Sigmoid colon (tissue), 7 donors: ENCODE results near the gene CFAP54. TPM values are rescaled to one million over a fixed set of nuclear protein-coding genes. Genes with fewer than 3 reads are reported as not detected.

Experiments
- DNase-seq: peaks from one replicate; pipeline ENCODE4 v3.0.0-alpha.2; 2019
- H3K27ac ChIP-seq, 4 donors: fragments of 200-600 bp; sonication (generic); one replicate each; pipeline ENCODE4 v1.5.1; 2016 to 2019; ENCODE audit warnings: mild to moderate bottlenecking in 1 of 4
- H3K27me3 ChIP-seq, 3 donors: fragments of 200-600 bp; sonication (generic); one replicate each; pipeline ENCODE4 v1.5.1; 2019; ENCODE audit warnings: mild to moderate bottlenecking in 1 of 3
- H3K36me3 ChIP-seq, 4 donors: fragments of 200-600 bp; sonication (generic); one replicate each; pipeline ENCODE4 v1.5.1; 2016 to 2019
- H3K4me1 ChIP-seq, 4 donors: fragments of 200-600 bp; sonication (generic); one replicate each; pipeline ENCODE4 v1.5.1; 2017 to 2019
- H3K4me3 ChIP-seq, 4 donors: fragments of 200-600 bp; sonication (generic); one replicate each; pipeline ENCODE4 v1.5.1; 2017 to 2019; ENCODE audit warnings: mild to moderate bottlenecking in 2 of 4, moderate library complexity in 1 of 4
- H3K9me3 ChIP-seq, 4 donors: fragments of 200-600 bp in 3 of 4; sonication (generic) in 3 of 4; one replicate each; pipeline versions ENCODE4 v1.5.1 to v1.6.1; 2013 to 2019
- CTCF ChIP-seq, 4 experiments: fragments of 450-650 bp in 3 of 4; fragments of 200-600 bp in 1 of 4; IDR thresholded peaks; one replicate each; pipeline ENCODE4 v1.5.1; 2016 to 2019; ENCODE audit warnings: antibody characterized with exemption in 4 of 4, mild to moderate bottlenecking in 3 of 4, moderate library complexity in 2 of 4
- EP300 ChIP-seq, 4 donors: sonication (generic); formaldehyde crosslinking; IDR thresholded peaks; one replicate each; pipeline ENCODE4 v1.6.1; 2017; ENCODE audit warnings: antibody characterized with exemption in 4 of 4
- POLR2A ChIP-seq, 2 donors: fragments of 450-650 bp; IDR thresholded peaks; one replicate each; pipeline ENCODE4 v1.6.1; 2016; ENCODE audit warnings: antibody characterized with exemption in 2 of 2, mild to moderate bottlenecking in 2 of 2, moderate library complexity in 2 of 2
- POLR2AphosphoS5 ChIP-seq, 4 donors: sonication (generic); formaldehyde crosslinking; IDR thresholded peaks; one replicate each; pipeline ENCODE4 v1.6.1; 2017; ENCODE audit warnings: antibody characterized with exemption in 4 of 4
- WGBS, 2 donors: extraction: QIAGEN DNeasy Blood & Tissue Kit; methylation state at CpG; one replicate each; pipeline ENCODE4 v1.1.7; 2013; 5-methylcytosine and 5-hydroxymethylcytosine counted together
- intact Hi-C: fragments of 100-400 bp; cut with DNase I; formaldehyde crosslinking; loops from one replicate; pipeline ENCODE4 v1.15.1; 2023
- polyA plus RNA-seq, 3 donors: library from polyadenylated mRNA; stranded (reverse); fragments of 200-250 nt; gene quantifications; one replicate each; pipeline ENCODE4 v1.2.3, GENCODE V29; 2013
- total RNA-seq, 4 donors: library from RNA; depleted of rRNA; stranded (reverse); fragments of >200 nt; gene quantifications; one replicate each; pipeline ENCODE4 v1.1.0, GENCODE V29; 2016
- donor health status: healthy with polysubstance abuse.
- donor health status: Bipolar disorder and iron deficiency.
- donor health status: healthy.

CFAP54 gene
- total and polyA plus RNA-seq, 7 donors, result 0.07 to 10.5 (median 3.1) TPM; not detected in 2

- DNase-seq, result no peak
- peaks cover 0 to 3% (median 0%) of the 10 kb centered on the region in 4 donors for H3K9me3 ChIP-seq
- no peak overlapping the region for H3K4me3 ChIP-seq
- intact Hi-C loops, result no loop called here
- no peak overlapping the region for H3K27ac ChIP-seq
- H3K36me3 ChIP-seq, result no peaks in the 10 kb centered on the region
- TF ChIP-seq EP300 (IDR thresholded peaks at IDR 0.05) (no peak), POLR2AphosphoS5 (IDR thresholded peaks at IDR 0.05) (no peak), CTCF (IDR thresholded peaks at IDR 0.05) (no peak), POLR2A (IDR thresholded peaks at IDR 0.05) (no peak)
- H3K27me3 ChIP-seq, result no peaks in the 10 kb centered on the region
- 62 to 78% methylated on average over 3 of the region's 3 CpGs for WGBS, 2 donors
- H3K4me1 ChIP-seq, result no peaks in the 10 kb centered on the region
Measured at GRCh38 chr12:96766232-96766631, 276.9 kb downstream of the CFAP54 start.

- H3K27me3 ChIP-seq, result no peaks in the 10 kb centered on the region
- no peaks in the 10 kb centered on the region for H3K4me1 ChIP-seq
- no peak overlapping the region for H3K4me3 ChIP-seq
- TF ChIP-seq EP300 (IDR thresholded peaks at IDR 0.05) (no peak), CTCF (IDR thresholded peaks at IDR 0.05) (no peak), POLR2AphosphoS5 (IDR thresholded peaks at IDR 0.05) (no peak), POLR2A (IDR thresholded peaks at IDR 0.05) (no peak)
- DNase-seq, result no peak
- H3K9me3 ChIP-seq, result peaks cover 0 to 3% (median 0%) of the 10 kb centered on the region in 4 donors
- 65 to 83% methylated on average over 7 of the region's 7 CpGs for WGBS, 2 donors
- H3K36me3 ChIP-seq, result no peaks in the 10 kb centered on the region
- intact Hi-C loops, result no loop called here
- H3K27ac ChIP-seq, result no peak overlapping the region
Measured at GRCh38 chr12:96769400-96769799, 280.0 kb downstream of the CFAP54 start.

GRCh38 chr12:96770219-96771102, 281.1 kb downstream of the CFAP54 start:
- Histone ChIP-seq H3K4me1 (no peaks in the 10 kb centered on the region), H3K4me3 (no peak overlapping the region), H3K27ac (no peak overlapping the region), H3K36me3 (no peaks in the 10 kb centered on the region), H3K9me3 (peaks cover 0 to 3% (median 0%) of the 10 kb centered on the region in 4 donors), H3K27me3 (no peaks in the 10 kb centered on the region)
- DNase-seq, result no peak
- 55 to 70% methylated on average over 3 of the region's 3 CpGs for WGBS, 2 donors
- TF ChIP-seq EP300 (IDR thresholded peaks at IDR 0.05) (no peak), CTCF (IDR thresholded peaks at IDR 0.05) (no peak), POLR2AphosphoS5 (IDR thresholded peaks at IDR 0.05) (no peak), POLR2A (IDR thresholded peaks at IDR 0.05) (no peak)
- intact Hi-C loops, result no loop called here

GRCh38 chr12:96773031-96773430, 283.7 kb downstream of the CFAP54 start:
- 96 to 98% methylated on average over 2 of the region's 2 CpGs for WGBS, 2 donors
- DNase-seq, result no peak
- intact Hi-C loops, result no loop called here
- Histone ChIP-seq H3K36me3 (no peaks in the 10 kb centered on the region), H3K4me3 (no peak overlapping the region), H3K4me1 (no peaks in the 10 kb centered on the region), H3K9me3 (peaks cover 0 to 3% (median 0%) of the 10 kb centered on the region in 4 donors), H3K27ac (no peak overlapping the region), H3K27me3 (no peaks in the 10 kb centered on the region)
- TF ChIP-seq CTCF (IDR thresholded peaks at IDR 0.05) (no peak), EP300 (IDR thresholded peaks at IDR 0.05) (no peak), POLR2A (IDR thresholded peaks at IDR 0.05) (no peak), POLR2AphosphoS5 (IDR thresholded peaks at IDR 0.05) (no peak)
